ENCODE results near the gene RGS6. TPM values are rescaled to one million over a fixed set of nuclear protein-coding genes. Genes with fewer than 3 reads are reported as not detected.
"Not testable (repeated sequence)": the region's sequence is repeated elsewhere in the genome, so short reads cannot be mapped to it uniquely, and the experiment has no call there.

RGS6 gene
- total and polyA plus RNA-seq, 4 donors: 0.21 to 5.4 (median 0.45) TPM

DNA sequence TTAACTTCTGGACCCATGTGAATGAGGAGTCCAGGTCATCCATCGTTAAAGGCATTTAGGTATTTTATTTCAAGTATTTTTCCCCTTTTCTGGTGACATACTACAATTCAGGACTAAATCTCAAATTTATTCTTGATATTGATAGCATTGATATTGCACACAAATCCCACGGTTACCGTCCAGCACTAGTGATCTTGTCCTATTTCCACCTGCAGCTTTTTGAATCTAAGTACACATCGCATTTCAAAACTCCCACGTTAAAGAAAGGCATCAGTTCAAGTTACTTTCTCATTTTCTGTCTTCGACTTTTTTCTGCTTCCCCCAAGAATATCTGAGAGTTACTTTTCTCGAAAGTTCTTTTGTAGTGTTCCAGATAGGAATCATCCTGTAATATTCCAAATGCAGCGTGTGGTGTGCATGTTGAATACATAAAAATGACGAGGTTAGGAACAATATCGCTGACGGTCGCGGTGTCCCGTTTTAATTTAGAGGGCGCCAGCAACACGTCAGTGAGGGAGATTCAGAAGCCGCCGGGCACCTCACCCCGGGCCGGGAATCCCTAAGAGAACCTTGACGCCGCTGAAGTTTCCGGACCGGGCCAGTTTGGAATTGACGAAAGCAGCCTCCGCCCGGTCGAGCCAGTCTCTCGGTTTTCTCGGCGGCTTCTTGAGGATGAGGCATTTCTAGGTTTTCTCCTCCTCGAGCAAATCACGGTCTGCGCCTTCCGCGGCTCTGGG is 569 bp upstream of the RGS6 start:
- H3K36me3 ChIP-seq (ENCODE audit: control insufficient read depth in 4 of 4, insufficient read depth in 4 of 4, low read length in 4 of 4): no peaks in the 10 kb centered on the region
- no peak overlapping the region for H3K27ac ChIP-seq (ENCODE audit: low read depth in 1 of 2, low read length in 1 of 2)
- H3K4me3 ChIP-seq: no peak overlapping the region
- WGBS, 2 donors: 10 to 12% methylated on average over 36 of the region's 36 CpGs
- TF ChIP-seq, protein P1, sequence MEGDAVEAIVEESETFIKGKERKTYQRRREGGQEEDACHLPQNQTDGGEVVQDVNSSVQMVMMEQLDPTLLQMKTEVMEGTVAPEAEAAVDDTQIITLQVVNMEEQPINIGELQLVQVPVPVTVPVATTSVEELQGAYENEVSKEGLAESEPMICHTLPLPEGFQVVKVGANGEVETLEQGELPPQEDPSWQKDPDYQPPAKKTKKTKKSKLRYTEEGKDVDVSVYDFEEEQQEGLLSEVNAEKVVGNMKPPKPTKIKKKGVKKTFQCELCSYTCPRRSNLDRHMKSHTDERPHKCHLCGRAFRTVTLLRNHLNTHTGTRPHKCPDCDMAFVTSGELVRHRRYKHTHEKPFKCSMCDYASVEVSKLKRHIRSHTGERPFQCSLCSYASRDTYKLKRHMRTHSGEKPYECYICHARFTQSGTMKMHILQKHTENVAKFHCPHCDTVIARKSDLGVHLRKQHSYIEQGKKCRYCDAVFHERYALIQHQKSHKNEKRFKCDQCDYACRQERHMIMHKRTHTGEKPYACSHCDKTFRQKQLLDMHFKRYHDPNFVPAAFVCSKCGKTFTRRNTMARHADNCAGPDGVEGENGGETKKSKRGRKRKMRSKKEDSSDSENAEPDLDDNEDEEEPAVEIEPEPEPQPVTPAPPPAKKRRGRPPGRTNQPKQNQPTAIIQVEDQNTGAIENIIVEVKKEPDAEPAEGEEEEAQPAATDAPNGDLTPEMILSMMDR (IDR thresholded peaks at IDR 0.05; ENCODE audit: control extremely low read depth, extremely low read depth): no peak
- ATAC-seq (ENCODE audit: insufficient read depth, low FRiP score) (no peak), DNase-seq (peak in 1 of 3 donors; percentile 15)
- no peak overlapping the region for H3K9ac ChIP-seq (ENCODE audit: insufficient read depth in 1 of 2, low read length in 2 of 2)
- peaks cover 0 to 2% (median 0%) of the 10 kb centered on the region in 4 donors for H3K9me3 ChIP-seq (ENCODE audit: control insufficient read depth in 4 of 4, insufficient read depth in 3 of 4, low read length in 3 of 4)
- H3K4me1 ChIP-seq (ENCODE audit: control insufficient read depth in 5 of 5, insufficient read depth in 5 of 5, low read length in 5 of 5): peaks cover 0 to 16% (median 6%) of the 10 kb centered on the region in 5 donors
- H3K27me3 ChIP-seq (ENCODE audit: control insufficient read depth in 3 of 3, insufficient read depth in 3 of 3, low read length in 2 of 3): peaks cover 0 to 46% (median 43%) of the 10 kb centered on the region in 3 donors

DNA sequence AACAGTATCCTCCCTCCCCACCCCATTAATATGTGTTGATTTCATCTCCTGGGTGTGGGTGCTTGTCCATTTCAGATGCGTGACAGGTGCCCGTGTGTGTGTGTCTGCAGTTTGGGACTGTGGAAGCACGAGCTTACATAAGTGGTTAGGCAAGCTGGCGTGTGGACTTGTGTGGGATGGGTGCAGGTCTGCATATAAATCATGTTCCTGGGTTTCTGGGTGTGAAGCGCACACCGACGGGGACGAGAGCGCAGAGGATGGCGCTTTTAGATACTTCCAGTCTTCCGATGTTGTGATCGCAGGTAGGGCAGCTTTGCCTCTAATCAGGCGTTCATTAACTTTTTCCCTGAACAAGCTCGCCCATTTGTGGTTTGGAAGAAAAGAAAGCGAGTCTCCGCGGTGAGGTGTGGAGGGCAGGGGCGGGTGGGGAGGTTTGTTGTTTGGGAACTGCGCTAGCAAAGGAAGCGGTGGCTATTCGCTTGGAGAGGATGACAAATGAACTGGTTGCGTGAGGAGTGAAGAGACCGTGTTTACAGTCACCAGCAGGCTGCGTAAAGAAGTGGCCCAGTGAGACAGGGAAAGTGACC is 865 bp downstream of the RGS6 start:
- TF ChIP-seq, protein P1 (IDR thresholded peaks at IDR 0.05; ENCODE audit: control extremely low read depth, extremely low read depth): no peak
- Histone ChIP-seq H3K27ac (ENCODE audit: low read depth in 1 of 2, low read length in 1 of 2) (no peak overlapping the region), H3K9me3 (ENCODE audit: control insufficient read depth in 4 of 4, insufficient read depth in 3 of 4, low read length in 3 of 4) (peaks cover 0 to 2% (median 0%) of the 10 kb centered on the region in 4 donors), H3K4me3 (peak overlapping the region; percentile 18), H3K27me3 (ENCODE audit: control insufficient read depth in 3 of 3, insufficient read depth in 3 of 3, low read length in 2 of 3) (peaks cover 0 to 46% (median 43%) of the 10 kb centered on the region in 3 donors), H3K9ac (ENCODE audit: insufficient read depth in 1 of 2, low read length in 2 of 2) (no peak overlapping the region), H3K4me1 (ENCODE audit: control insufficient read depth in 5 of 5, insufficient read depth in 5 of 5, low read length in 5 of 5) (peaks cover 0 to 16% (median 6%) of the 10 kb centered on the region in 5 donors), H3K36me3 (ENCODE audit: control insufficient read depth in 4 of 4, insufficient read depth in 4 of 4, low read length in 4 of 4) (no peaks in the 10 kb centered on the region)
- DNase-seq (peak; percentile 15 to 23 (median 18)), ATAC-seq (ENCODE audit: insufficient read depth, low FRiP score) (no peak)
- WGBS, 2 donors: 2% methylated on average over 24 of the region's 24 CpGs

DNA sequence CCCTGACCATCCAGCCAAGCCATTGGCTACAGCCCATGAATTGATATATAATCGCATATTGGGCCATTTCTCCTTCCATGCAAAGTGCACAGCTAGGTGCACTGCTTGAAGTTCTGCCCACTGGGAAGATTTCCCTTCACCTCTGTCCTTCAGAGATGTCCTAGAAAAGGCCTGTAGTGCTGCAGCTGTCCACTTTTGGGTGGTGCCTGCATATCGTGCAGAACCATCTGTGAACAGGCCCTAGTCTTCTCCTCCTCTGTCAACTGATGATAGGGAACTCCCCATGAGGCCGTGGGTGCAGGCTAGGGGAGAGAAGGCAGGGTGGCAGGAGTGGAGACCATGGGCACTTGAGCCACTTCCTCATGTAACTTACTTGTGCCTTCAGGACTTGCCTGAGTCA is 6.0 kb downstream of the RGS6 start:
- DNase-seq; H3K36me3 ChIP-seq (ENCODE audit: control insufficient read depth in 4 of 4, insufficient read depth in 4 of 4, low read length in 4 of 4); H3K9me3 ChIP-seq (ENCODE audit: control insufficient read depth in 4 of 4, insufficient read depth in 3 of 4, low read length in 3 of 4); H3K4me3 ChIP-seq; H3K27ac ChIP-seq (ENCODE audit: low read depth in 1 of 2, low read length in 1 of 2); H3K9ac ChIP-seq (ENCODE audit: insufficient read depth in 1 of 2, low read length in 2 of 2); H3K4me1 ChIP-seq (ENCODE audit: control insufficient read depth in 5 of 5, insufficient read depth in 5 of 5, low read length in 5 of 5); ATAC-seq (ENCODE audit: insufficient read depth, low FRiP score): not testable (repeated sequence)
- 81 to 94% methylated on average over 2 to 3 of the region's 3 CpGs for WGBS, 2 donors
- H3K27me3 ChIP-seq (ENCODE audit: control insufficient read depth in 3 of 3, insufficient read depth in 3 of 3, low read length in 2 of 3): peaks cover 0 to 22% (median 21%) of the 10 kb centered on the region in 3 donors

DNA sequence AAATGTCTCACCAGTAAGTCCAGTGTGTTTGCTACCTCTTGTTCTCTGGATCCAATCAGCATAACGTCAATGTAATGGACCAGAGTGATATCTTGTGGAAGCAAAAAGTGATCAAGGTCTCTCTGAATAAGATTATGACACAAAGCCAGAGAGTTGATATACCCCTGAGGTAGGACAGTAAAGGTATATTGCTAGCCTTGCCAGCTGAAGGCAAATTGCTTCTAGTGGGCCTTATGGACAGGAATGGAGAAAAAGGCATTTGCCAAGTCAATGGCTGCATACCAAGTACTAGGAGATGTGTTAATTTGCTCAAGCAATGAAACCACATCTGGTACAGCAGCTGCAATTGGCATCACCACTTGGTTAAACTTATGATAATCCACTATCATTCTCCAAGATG is 7.1 kb downstream of the RGS6 start:
- not testable (repeated sequence) for H3K27ac ChIP-seq (ENCODE audit: low read depth in 1 of 2, low read length in 1 of 2); H3K4me3 ChIP-seq; DNase-seq; H3K9ac ChIP-seq (ENCODE audit: insufficient read depth in 1 of 2, low read length in 2 of 2); H3K4me1 ChIP-seq (ENCODE audit: control insufficient read depth in 5 of 5, insufficient read depth in 5 of 5, low read length in 5 of 5); ATAC-seq (ENCODE audit: insufficient read depth, low FRiP score); H3K36me3 ChIP-seq (ENCODE audit: control insufficient read depth in 4 of 4, insufficient read depth in 4 of 4, low read length in 4 of 4); H3K9me3 ChIP-seq (ENCODE audit: control insufficient read depth in 4 of 4, insufficient read depth in 3 of 4, low read length in 3 of 4)
- 89% methylated on average over 1 of the region's 1 CpG for WGBS, 2 donors
- H3K27me3 ChIP-seq (ENCODE audit: control insufficient read depth in 3 of 3, insufficient read depth in 3 of 3, low read length in 2 of 3): peaks cover 0 to 11% (median 11%) of the 10 kb centered on the region in 3 donors

DNA sequence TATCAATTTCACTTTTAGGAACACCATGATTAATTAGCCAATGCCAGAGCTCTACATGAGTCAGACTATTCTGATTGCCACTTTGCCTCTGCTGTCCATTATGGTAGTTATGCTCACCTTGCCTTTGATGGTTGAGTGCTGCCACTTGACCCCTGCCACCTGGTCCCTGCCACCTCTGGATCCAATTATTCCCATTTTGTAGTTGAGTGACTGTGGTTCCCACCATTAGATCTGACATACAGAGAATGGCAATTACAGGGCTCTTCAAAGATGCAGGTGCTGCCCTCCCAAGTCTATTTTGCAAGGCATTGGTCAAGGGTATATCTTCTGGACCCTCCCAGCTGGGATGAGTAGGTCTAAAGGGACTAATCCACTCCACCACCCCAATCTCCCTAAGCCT is 8.3 kb downstream of the RGS6 start:
- not testable (repeated sequence) for ATAC-seq (ENCODE audit: insufficient read depth, low FRiP score); H3K9me3 ChIP-seq (ENCODE audit: control insufficient read depth in 4 of 4, insufficient read depth in 3 of 4, low read length in 3 of 4); H3K27me3 ChIP-seq (ENCODE audit: control insufficient read depth in 3 of 3, insufficient read depth in 3 of 3, low read length in 2 of 3); DNase-seq; H3K36me3 ChIP-seq (ENCODE audit: control insufficient read depth in 4 of 4, insufficient read depth in 4 of 4, low read length in 4 of 4); H3K27ac ChIP-seq (ENCODE audit: low read depth in 1 of 2, low read length in 1 of 2); H3K4me1 ChIP-seq (ENCODE audit: control insufficient read depth in 5 of 5, insufficient read depth in 5 of 5, low read length in 5 of 5); H3K9ac ChIP-seq (ENCODE audit: insufficient read depth in 1 of 2, low read length in 2 of 2); H3K4me3 ChIP-seq

DNA sequence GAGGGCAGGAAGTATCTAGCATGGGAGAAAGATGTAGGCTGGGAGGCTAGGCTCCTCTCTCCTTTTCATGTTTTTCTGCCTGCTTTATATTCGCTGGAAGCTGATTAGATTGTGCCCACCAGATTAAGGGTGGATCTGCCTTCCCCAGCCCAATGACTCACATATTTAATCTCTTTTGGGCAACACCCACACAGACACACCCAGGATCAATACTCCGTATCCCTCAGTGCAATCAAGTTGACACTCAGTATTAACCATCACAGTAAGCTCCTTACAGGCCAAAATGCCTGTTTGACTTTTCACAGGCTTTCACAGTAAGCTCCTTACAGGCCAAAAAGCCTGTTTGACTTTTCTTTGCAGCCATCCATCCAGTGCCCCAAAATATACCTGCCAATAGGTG is 9.4 kb downstream of the RGS6 start:
- H3K27ac ChIP-seq (ENCODE audit: low read depth in 1 of 2, low read length in 1 of 2); H3K9ac ChIP-seq (ENCODE audit: insufficient read depth in 1 of 2, low read length in 2 of 2); H3K27me3 ChIP-seq (ENCODE audit: control insufficient read depth in 3 of 3, insufficient read depth in 3 of 3, low read length in 2 of 3); ATAC-seq (ENCODE audit: insufficient read depth, low FRiP score); H3K36me3 ChIP-seq (ENCODE audit: control insufficient read depth in 4 of 4, insufficient read depth in 4 of 4, low read length in 4 of 4); DNase-seq; H3K4me3 ChIP-seq; H3K4me1 ChIP-seq (ENCODE audit: control insufficient read depth in 5 of 5, insufficient read depth in 5 of 5, low read length in 5 of 5); H3K9me3 ChIP-seq (ENCODE audit: control insufficient read depth in 4 of 4, insufficient read depth in 3 of 4, low read length in 3 of 4): not testable (repeated sequence)
- WGBS, 2 donors: 93 to 94% methylated on average over 2 of the region's 2 CpGs

All from lung (tissue), 12 donors.